OCI-LY7 (cell line): ENCODE measurements around the gene SALL3.

ENCODE experiments used
- CTCF ChIP-seq: fragments of 200-600 bp; sonication (generic); conservative IDR thresholded peaks from 2 replicates; pipeline ENCODE4 v1.5.1; 2014; ENCODE audit warnings: mild to moderate bottlenecking, antibody characterized with exemption, low read length, moderate library complexity, mixed read lengths
- EZH2phosphoT487 ChIP-seq: fragments of 200-600 bp; sonication (generic); IDR thresholded peaks from 2 replicates; pipeline ENCODE4 v1.6.1; 2018; ENCODE audit warnings: low read depth, borderline replicate concordance, mild to moderate bottlenecking, mixed run types, antibody characterized with exemption, low read length, moderate library complexity, mixed read lengths

- TF ChIP-seq CTCF, result no peak
- TF ChIP-seq EZH2phosphoT487, result no peak
These were observed 27.8 kb downstream of the SALL3 start for GRCh38 chr18:79007440-79007839.
